Panc1 (cell line): ENCODE measurements around the gene AFF4. TPM values are rescaled to one million over a fixed set of nuclear protein-coding genes. Genes with fewer than 3 reads are reported as not detected.

Source experiments
- ATAC-seq: fragments of 200-7000 bp; cut with Tn5 transposase; 2 replicates; pipeline ENCODE4 v1.9.1; 2020; ENCODE audit warnings: mild to moderate bottlenecking, moderate library complexity
- BruUV-seq: library from RNA; stranded (reverse); fragments of 400-500 nt; replicated peaks from 2 replicates; lab custom pipeline; 2021; lab: Mats Ljungman, UMichigan
- CTCF ChIA-PET: fragments of 300-600 bp; sonication (Branson Sonifier 250); formaldehyde crosslinking; loops from one replicate; lab custom pipeline; 2022; ENCODE audit warnings: antibody characterized with exemption; lab: Charles Lee
- POLR2A ChIA-PET: fragments of 300-600 bp; sonication (Branson Sonifier 250); formaldehyde crosslinking; loops from one replicate; lab custom pipeline; 2022; ENCODE audit warnings: antibody characterized with exemption; lab: Charles Lee
- DNase-seq: peaks from one replicate; pipeline ENCODE4 v3.0.0-alpha.2; 2010; ENCODE audit warnings: low read depth, low spot score
- H3K27ac ChIP-seq: 2 replicates; pipeline ENCODE4 v1.5.1; 2011; ENCODE audit warnings: mild to moderate bottlenecking, low read length, inconsistent platforms
- H3K27me3 ChIP-seq: fragments of 200-500 bp; sonication (Bioruptor generic); 2 replicates; pipeline ENCODE4 v1.6.0; 2014; ENCODE audit warnings: low read length, inconsistent platforms; ENCODE audit not compliant: control insufficient read depth, insufficient read depth
- H3K36me3 ChIP-seq: fragments of 200-500 bp; sonication (Bioruptor generic); 2 replicates; pipeline ENCODE4 v1.5.1; 2014; ENCODE audit warnings: inconsistent platforms, mild to moderate bottlenecking, low read length, moderate library complexity; ENCODE audit not compliant: control insufficient read depth, insufficient read depth
- H3K4me1 ChIP-seq: 2 replicates; pipeline ENCODE4 v1.5.1; 2011; ENCODE audit warnings: inconsistent platforms, mild to moderate bottlenecking, low read length, moderate library complexity; ENCODE audit not compliant: control insufficient read depth, insufficient read depth
- H3K4me3 ChIP-seq, 2 experiments: 2 replicates each; pipeline ENCODE4 v1.5.1; 2011 to 2012; ENCODE audit warnings: low read depth in 2 of 2, low read length in 2 of 2, mild to moderate bottlenecking in 2 of 2, inconsistent platforms in 1 of 2, moderate library complexity in 1 of 2
- H3K9me3 ChIP-seq: fragments of 200-500 bp; sonication (Bioruptor generic); 2 replicates; pipeline ENCODE4 v1.5.1; 2014; ENCODE audit warnings: low read depth, mild to moderate bottlenecking, inconsistent platforms, low read length, moderate library complexity; ENCODE audit not compliant: control insufficient read depth, insufficient read depth
- CTCF ChIP-seq: fragments of 450-650 bp; IDR thresholded peaks from 2 replicates; pipeline ENCODE4 v1.5.1; 2017; ENCODE audit warnings: mild to moderate bottlenecking
- POLR2AphosphoS5 ChIP-seq: IDR thresholded peaks from 2 replicates; pipeline ENCODE4 v1.6.1; 2012; ENCODE audit warnings: mild to moderate bottlenecking, low read depth, low read length, moderate library complexity
- SIN3A ChIP-seq: IDR thresholded peaks from 2 replicates; pipeline ENCODE4 v1.6.1; 2012; ENCODE audit warnings: low read depth, mild to moderate bottlenecking, low read length, moderate library complexity, borderline replicate concordance; ENCODE audit not compliant: insufficient read depth
- TCF7L2 ChIP-seq: IDR thresholded peaks from 2 replicates; pipeline ENCODE4 v1.6.1; 2011; ENCODE audit warnings: mild to moderate bottlenecking, low read depth, low read length, inconsistent platforms
- in situ Hi-C: cut with HindIII; loops from 2 replicates; pipeline ENCODE4 v1.10.0; 2016; ENCODE audit warnings: low sequenced_read_pairs, low pct_unique_long_range_greater_than_20kb
- intact Hi-C: fragments of 100-400 bp; cut with micrococcal nuclease; formaldehyde crosslinking; loops from one replicate; pipeline ENCODE4 v1.10.0; 2022; ENCODE audit not compliant: unreplicated experiment
- total RNA-seq: library from RNA; stranded (reverse); gene quantifications from one replicate; pipeline ENCODE4 v1.2.1, GENCODE V29; 2021; ENCODE audit not compliant: unreplicated experiment
- TF ChIP-seq, protein P1 (sequence below), 2 experiments: IDR thresholded peaks; 2 replicates each; pipeline ENCODE4 v1.6.1; 2011 to 2012; ENCODE audit warnings: low read depth in 2 of 2, control low read depth in 1 of 2, low read length in 1 of 2, mild to moderate bottlenecking in 1 of 2, moderate library complexity in 1 of 2; ENCODE audit not compliant: insufficient read depth in 1 of 2

Gene AFF4
- total RNA-seq, 1 experiment from 2014 or later, result 78.3 TPM

DNA sequence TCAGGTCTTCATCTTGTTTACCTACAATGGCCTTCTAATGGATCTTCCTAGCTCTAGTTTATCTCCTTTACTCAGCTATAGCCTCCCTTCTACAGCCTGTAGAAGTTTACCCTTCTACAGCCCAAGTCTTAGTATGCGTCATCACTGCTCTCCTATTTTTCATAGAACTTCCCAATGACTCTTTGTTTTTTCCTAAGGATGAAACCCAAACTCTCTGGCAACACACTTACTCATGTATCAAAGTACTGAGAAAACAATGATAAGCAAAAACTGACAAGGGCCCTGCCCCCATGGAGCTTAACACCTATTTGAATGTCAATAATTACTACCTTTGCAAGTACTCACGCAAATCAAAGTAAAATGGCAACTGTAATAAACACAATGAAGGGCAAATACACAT lies 56.3 kb downstream of the AFF4 start:
- ATAC-seq (no peak), DNase-seq (no peak)
- ChIA-PET POLR2A (interaction anchor here (0.6 kb wide), 1 partner anchor 15 kb away, joined by 14 read pairs; no protein-coding TSS in a partner anchor), CTCF (no interaction called here)
- in situ Hi-C loops, result no loop called here
- BruUV-seq, result no TSS peak
- Histone ChIP-seq H3K27me3 (no peaks in the 10 kb centered on the region), H3K27ac (no peak overlapping the region), H3K9me3 (no peaks in the 10 kb centered on the region), H3K4me1 (no peaks in the 10 kb centered on the region), H3K36me3 (peaks cover 9% of the 10 kb centered on the region), H3K4me3 (no peak overlapping the region)
- intact Hi-C loops, result no loop called here
- TF ChIP-seq POLR2AphosphoS5, result no peak
- TF ChIP-seq, protein P1, sequence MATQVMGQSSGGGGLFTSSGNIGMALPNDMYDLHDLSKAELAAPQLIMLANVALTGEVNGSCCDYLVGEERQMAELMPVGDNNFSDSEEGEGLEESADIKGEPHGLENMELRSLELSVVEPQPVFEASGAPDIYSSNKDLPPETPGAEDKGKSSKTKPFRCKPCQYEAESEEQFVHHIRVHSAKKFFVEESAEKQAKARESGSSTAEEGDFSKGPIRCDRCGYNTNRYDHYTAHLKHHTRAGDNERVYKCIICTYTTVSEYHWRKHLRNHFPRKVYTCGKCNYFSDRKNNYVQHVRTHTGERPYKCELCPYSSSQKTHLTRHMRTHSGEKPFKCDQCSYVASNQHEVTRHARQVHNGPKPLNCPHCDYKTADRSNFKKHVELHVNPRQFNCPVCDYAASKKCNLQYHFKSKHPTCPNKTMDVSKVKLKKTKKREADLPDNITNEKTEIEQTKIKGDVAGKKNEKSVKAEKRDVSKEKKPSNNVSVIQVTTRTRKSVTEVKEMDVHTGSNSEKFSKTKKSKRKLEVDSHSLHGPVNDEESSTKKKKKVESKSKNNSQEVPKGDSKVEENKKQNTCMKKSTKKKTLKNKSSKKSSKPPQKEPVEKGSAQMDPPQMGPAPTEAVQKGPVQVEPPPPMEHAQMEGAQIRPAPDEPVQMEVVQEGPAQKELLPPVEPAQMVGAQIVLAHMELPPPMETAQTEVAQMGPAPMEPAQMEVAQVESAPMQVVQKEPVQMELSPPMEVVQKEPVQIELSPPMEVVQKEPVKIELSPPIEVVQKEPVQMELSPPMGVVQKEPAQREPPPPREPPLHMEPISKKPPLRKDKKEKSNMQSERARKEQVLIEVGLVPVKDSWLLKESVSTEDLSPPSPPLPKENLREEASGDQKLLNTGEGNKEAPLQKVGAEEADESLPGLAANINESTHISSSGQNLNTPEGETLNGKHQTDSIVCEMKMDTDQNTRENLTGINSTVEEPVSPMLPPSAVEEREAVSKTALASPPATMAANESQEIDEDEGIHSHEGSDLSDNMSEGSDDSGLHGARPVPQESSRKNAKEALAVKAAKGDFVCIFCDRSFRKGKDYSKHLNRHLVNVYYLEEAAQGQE (IDR thresholded peaks at IDR 0.05; ENCODE audit: insufficient read depth in 1 of 2, low read depth in 2 of 2, low read length in 1 of 2), result no peak
- no peak for TF ChIP-seq TCF7L2
- no peak for TF ChIP-seq SIN3A
- TF ChIP-seq CTCF, result no peak

GRCh38 chr5:132905938-132906337 lies 57.5 kb downstream of the AFF4 start:
- ATAC-seq, result peak; percentile 67
- BruUV-seq, result no TSS peak
- DNase-seq, result no peak
- intact Hi-C loops (no loop called here), in situ Hi-C loops (no loop called here)
- TF ChIP-seq TCF7L2 (peak; percentile 68; the same call in 1 of the 2 replicates), POLR2AphosphoS5 (no peak)
- TF ChIP-seq, protein P1 (IDR thresholded peaks at IDR 0.05; ENCODE audit: insufficient read depth in 1 of 2, low read depth in 2 of 2, low read length in 1 of 2), result no peak
- no peak overlapping the region for H3K4me3 ChIP-seq
- no peaks in the 10 kb centered on the region for H3K4me1 ChIP-seq
- H3K9me3 ChIP-seq, result no peaks in the 10 kb centered on the region
- ChIA-PET CTCF (no interaction called here), POLR2A (no interaction called here)
- no peak overlapping the region for H3K27ac ChIP-seq
- H3K36me3 ChIP-seq, result peaks cover 11% of the 10 kb centered on the region; the same call in 1 of the 2 replicates
- H3K27me3 ChIP-seq, result no peaks in the 10 kb centered on the region
